CD14-positive monocyte (primary cell): ENCODE measurements around the gene RAX. TPM values are rescaled to one million over a fixed set of nuclear protein-coding genes. Genes with fewer than 3 reads are reported as not detected.
"Not testable (repeated sequence)": the region's sequence is repeated elsewhere in the genome, so short reads cannot be mapped to it uniquely, and the experiment has no call there.

Source experiments
- DNase-seq, 3 donors: peaks; one replicate each; pipeline ENCODE4 v3.0.0-alpha.2; 2011 to 2022
- H2AFZ ChIP-seq: 2 replicates; pipeline ENCODE4 v1.6.0; 2012; ENCODE audit warnings: mild to moderate bottlenecking, low read depth, low read length, inconsistent platforms; ENCODE audit not compliant: insufficient read depth, poor library complexity, severe bottlenecking
- H3K27ac ChIP-seq, 2 donors: 1 replicate in 1 of 2; 2 replicates in 1 of 2; pipeline ENCODE4 v1.5.1; 2012 to 2013; ENCODE audit warnings: low read length in 2 of 2, control low read depth in 1 of 2, inconsistent platforms in 1 of 2, low read depth in 1 of 2, mild to moderate bottlenecking in 1 of 2
- H3K27me3 ChIP-seq, 2 donors: one replicate each; pipeline versions ENCODE4 v1.6.0 to v1.6.1; 2011 to 2013; ENCODE audit warnings: low read length in 2 of 2; ENCODE audit not compliant: control insufficient read depth in 2 of 2, insufficient read depth in 2 of 2
- H3K36me3 ChIP-seq, 2 donors: replicated peaks in 1 of 2; 1 replicate in 1 of 2; 2 replicates in 1 of 2; pipeline versions ENCODE4 v1.5.1 to v1.6.1; 2012 to 2013; ENCODE audit warnings: low read length in 2 of 2, control low read depth in 1 of 2, inconsistent platforms in 1 of 2, mild to moderate bottlenecking in 1 of 2; ENCODE audit not compliant: insufficient read depth in 2 of 2, control insufficient read depth in 1 of 2
- H3K4me1 ChIP-seq, 2 donors: 1 replicate in 1 of 2; 2 replicates in 1 of 2; pipeline versions ENCODE4 v1.5.1 to v1.6.1; 2012 to 2013; ENCODE audit warnings: low read length in 2 of 2, control low read depth in 1 of 2, inconsistent platforms in 1 of 2, mild to moderate bottlenecking in 1 of 2, moderate library complexity in 1 of 2; ENCODE audit not compliant: insufficient read depth in 2 of 2, control insufficient read depth in 1 of 2
- H3K4me2 ChIP-seq: replicated peaks from 2 replicates; pipeline ENCODE3; 2012; ENCODE audit warnings: low read length, moderate library complexity, mild to moderate bottlenecking; ENCODE audit not compliant: poor library complexity, severe bottlenecking; ENCODE audit errors: extremely low read depth
- H3K4me3 ChIP-seq, 3 experiments: fragments of 200-600 bp in 1 of 3; sonication (generic) in 1 of 3; replicated peaks in 1 of 3; 1 replicate in 2 of 3; 2 replicates in 1 of 3; pipeline ENCODE4 v1.5.1; 2011 to 2013; ENCODE audit warnings: low read length in 3 of 3, mild to moderate bottlenecking in 3 of 3, control low read depth in 2 of 3, low read depth in 2 of 3, inconsistent platforms in 1 of 3, moderate library complexity in 1 of 3
- H3K79me2 ChIP-seq: 2 replicates; pipeline ENCODE4 v1.6.0; 2012; ENCODE audit warnings: mild to moderate bottlenecking, control low read depth, inconsistent platforms, low read length, moderate library complexity; ENCODE audit not compliant: insufficient read depth
- H3K9ac ChIP-seq: 2 replicates; pipeline ENCODE4 v1.6.0; 2017; ENCODE audit warnings: low read length, mild to moderate bottlenecking; ENCODE audit not compliant: insufficient read depth, poor library complexity, severe bottlenecking
- H3K9me3 ChIP-seq, 2 donors: replicated peaks in 1 of 2; 1 replicate in 1 of 2; 2 replicates in 1 of 2; pipeline versions ENCODE4 v1.5.1 to v1.6.1; 2012 to 2013; ENCODE audit warnings: low read length in 2 of 2, control low read depth in 1 of 2; ENCODE audit not compliant: control insufficient read depth in 1 of 2, insufficient read depth in 1 of 2
- H4K20me1 ChIP-seq: 2 replicates; pipeline ENCODE4 v1.6.0; 2012; ENCODE audit warnings: mild to moderate bottlenecking, low read length, control low read depth, moderate library complexity; ENCODE audit not compliant: insufficient read depth
- H3K27ac Mint-ChIP-seq, 7 donors: one replicate each; pipeline ENCODE4 v1.8.0; 2020; ENCODE audit warnings: mild to moderate bottlenecking in 7 of 7, mixed read lengths in 7 of 7, moderate library complexity in 6 of 7, inconsistent platforms in 2 of 7
- H3K27me3 Mint-ChIP-seq, 3 donors: one replicate each; pipeline ENCODE4 v1.8.0; 2021 to 2022; ENCODE audit warnings: low read depth in 3 of 3, mild to moderate bottlenecking in 3 of 3, mixed read lengths in 3 of 3, moderate library complexity in 3 of 3, inconsistent platforms in 1 of 3
- H3K36me3 Mint-ChIP-seq, 2 donors: one replicate each; pipeline ENCODE4 v1.8.0; 2020; ENCODE audit warnings: mixed read lengths in 2 of 2, inconsistent platforms in 1 of 2, mild to moderate bottlenecking in 1 of 2
- H3K4me1 Mint-ChIP-seq: one replicate; pipeline ENCODE4 v1.8.0; 2020; ENCODE audit warnings: mild to moderate bottlenecking, mixed read lengths
- H3K4me3 Mint-ChIP-seq, 2 donors: one replicate each; pipeline ENCODE4 v1.8.0; 2020; ENCODE audit warnings: mild to moderate bottlenecking in 2 of 2, mixed read lengths in 2 of 2, moderate library complexity in 1 of 2
- H3K9me3 Mint-ChIP-seq, 7 donors: one replicate each; pipeline ENCODE4 v1.8.0; 2020 to 2022; ENCODE audit warnings: mixed read lengths in 7 of 7, mild to moderate bottlenecking in 6 of 7, moderate library complexity in 6 of 7, inconsistent platforms in 2 of 7
- CTCF ChIP-seq: fragments of 200-600 bp; IDR thresholded peaks from one replicate; pipeline ENCODE4 v1.8.0; 2022; ENCODE audit warnings: antibody characterized with exemption, mild to moderate bottlenecking
- WGBS: methylation state at CpG from one replicate; pipeline ENCODE4 v1.1.5; 2013; ENCODE audit warnings: missing lambda C conversion rate; ENCODE audit not compliant: insufficient coverage; 5-methylcytosine and 5-hydroxymethylcytosine counted together
- intact Hi-C, 2 donors: fragments of 100-400 bp; cut with micrococcal nuclease; formaldehyde crosslinking; loops; one replicate each; pipeline versions ENCODE4 v1.15.0 to v1.15.1; 2023
- polyA plus RNA-seq, 3 donors: library from polyadenylated mRNA; depleted of rRNA in 1 of 3; unstranded in 2 of 3; stranded (reverse) in 1 of 3; fragments of 300-500 nt in 2 of 3; fragments of >200 nt in 1 of 3; fragmentation: Illumina TruSeq in 2 of 3; gene quantifications; 1 replicate in 2 of 3; 2 replicates in 1 of 3; pipeline ENCODE4 v1.2.3, GENCODE V29; 2012 to 2021

The RAX gene
- polyA plus RNA-seq, 3 donors, result not detected

DNA sequence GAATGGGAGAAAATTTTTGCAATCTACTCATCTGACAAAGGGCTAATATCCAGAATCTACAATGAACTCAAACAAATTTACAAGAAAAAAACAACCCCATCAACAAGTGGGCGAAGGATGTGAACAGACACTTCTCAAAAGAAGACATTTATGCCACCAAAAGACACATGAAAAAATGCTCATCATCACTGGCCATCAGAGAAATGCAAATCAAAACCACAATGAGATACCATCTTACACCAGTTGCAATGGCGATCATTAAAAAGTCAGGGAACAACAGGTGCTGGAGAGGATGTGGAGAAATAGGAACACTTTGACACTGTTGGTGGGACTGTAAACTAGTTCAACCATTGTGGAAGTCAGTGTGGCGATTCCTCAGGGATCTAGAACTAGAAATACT is 11.4 kb downstream of the RAX start:
- H3K36me3 ChIP-seq, result not testable (repeated sequence)
- Mint-ChIP-seq H3K4me3 (peak overlapping the region in 1 of 2 donors; percentile 37), H3K27me3 (peaks cover 56 to 66% (median 62%) of the 10 kb centered on the region in 3 donors)

DNA sequence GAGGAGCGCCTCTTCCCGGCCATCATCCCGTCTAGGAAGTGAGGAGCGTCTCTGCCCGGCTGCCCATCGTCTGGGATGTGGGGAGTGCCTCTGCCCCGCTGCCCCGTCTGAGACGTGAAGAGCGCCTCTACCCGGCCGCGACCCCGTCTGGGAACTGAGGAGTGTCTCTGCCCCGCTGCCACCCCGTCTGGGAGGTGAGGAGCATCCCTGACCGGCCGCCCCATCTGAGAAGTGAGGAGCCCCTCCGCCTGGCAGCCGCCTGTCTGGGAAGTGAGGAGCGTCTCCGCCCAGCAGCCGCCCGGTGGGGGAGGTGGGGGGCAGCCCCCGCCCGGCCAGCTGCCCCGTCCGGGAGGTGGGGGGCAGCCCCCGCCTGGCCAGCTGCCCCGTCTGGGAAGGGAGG is 17.8 kb downstream of the RAX start:
- Mint-ChIP-seq H3K9me3 (peaks cover 8 to 20% (median 15%) of the 10 kb centered on the region in 7 donors), H3K27ac (peak overlapping the region in 1 of 7 donors; percentile 58), H3K27me3 (peaks cover 9 to 28% (median 19%) of the 10 kb centered on the region in 3 donors)
- intact Hi-C loops, DNase-seq, H3K9me3 ChIP-seq, H3K4me1 Mint-ChIP-seq, H3K9ac ChIP-seq, H2AFZ ChIP-seq, H3K4me1 ChIP-seq, H3K79me2 ChIP-seq, H4K20me1 ChIP-seq, H3K4me3 ChIP-seq, H3K36me3 ChIP-seq, H3K4me3 Mint-ChIP-seq, H3K27ac ChIP-seq, H3K27me3 ChIP-seq, H3K36me3 Mint-ChIP-seq, H3K4me2 ChIP-seq: not testable (repeated sequence)
- 96% methylated on average over 9 of the region's 30 CpGs for WGBS

More for the DNA sequence above, 11.4 kb downstream of the RAX start:
- H3K4me2 ChIP-seq, H3K4me1 ChIP-seq, intact Hi-C loops, H3K36me3 Mint-ChIP-seq, H3K79me2 ChIP-seq, H4K20me1 ChIP-seq, H3K4me1 Mint-ChIP-seq, H3K4me3 ChIP-seq, H2AFZ ChIP-seq, DNase-seq, H3K27ac ChIP-seq, H3K27ac Mint-ChIP-seq, H3K9ac ChIP-seq: not testable (repeated sequence)
- peaks cover 5 to 31% of the 10 kb centered on the region in 2 donors for H3K9me3 ChIP-seq
- H3K27me3 ChIP-seq, result peaks cover 40 to 43% of the 10 kb centered on the region in 2 donors
- H3K9me3 Mint-ChIP-seq, result peaks cover 2 to 30% (median 24%) of the 10 kb centered on the region in 7 donors
- no CpG with 5 or more reads among the region's 3 CpGs for WGBS

DNA sequence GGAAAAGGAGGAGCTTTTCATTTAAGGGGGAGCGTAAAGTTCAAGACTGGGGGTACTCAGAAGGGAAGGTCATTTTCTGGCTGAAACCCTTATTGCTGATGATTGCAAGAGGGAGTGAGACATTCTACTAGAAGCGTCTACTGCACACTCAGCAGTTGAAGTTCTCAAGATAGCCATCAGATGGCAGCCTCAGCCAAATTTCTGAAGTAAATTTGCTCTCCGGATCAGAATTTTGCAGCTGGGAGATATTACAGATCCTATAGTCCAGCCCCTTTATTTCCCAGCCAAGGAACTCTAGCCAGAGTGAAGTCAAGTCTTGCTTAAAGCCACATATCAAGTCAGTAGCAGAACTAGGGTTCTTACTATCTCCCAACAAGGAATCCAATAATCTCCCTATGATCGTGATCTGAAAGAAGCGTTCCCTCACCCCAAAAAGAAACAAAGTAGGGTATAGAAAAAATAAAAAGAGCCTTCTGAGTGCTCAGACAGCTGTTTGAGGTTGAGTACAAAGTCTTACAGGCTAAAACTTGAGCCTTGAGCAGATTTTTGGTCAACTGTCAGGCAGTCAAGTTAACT is 24.0 kb downstream of the RAX start:
- Mint-ChIP-seq H3K9me3 (no peaks in the 10 kb centered on the region), H3K4me3 (no peak overlapping the region), H3K36me3 (no peaks in the 10 kb centered on the region), H3K4me1 (no peaks in the 10 kb centered on the region), H3K27me3 (peaks cover 17 to 35% (median 19%) of the 10 kb centered on the region in 3 donors), H3K27ac (no peak overlapping the region)
- peak; percentile 34 for TF ChIP-seq CTCF
- no peaks in the 10 kb centered on the region for H4K20me1 ChIP-seq
- no peaks in the 10 kb centered on the region for H3K9me3 ChIP-seq
- H3K4me1 ChIP-seq, result no peaks in the 10 kb centered on the region
- intact Hi-C loops, result no loop called here
- H3K27ac ChIP-seq, result no peak overlapping the region
- no peak overlapping the region for H3K4me3 ChIP-seq
- H3K9ac ChIP-seq, result no peak overlapping the region
- 14% methylated on average over 3 of the region's 5 CpGs for WGBS
- no peak overlapping the region for H2AFZ ChIP-seq
- H3K4me2 ChIP-seq, result no peak overlapping the region
- no peaks in the 10 kb centered on the region for H3K79me2 ChIP-seq
- peaks cover 6 to 8% of the 10 kb centered on the region in 2 donors for H3K27me3 ChIP-seq
- DNase-seq, result no peak
- H3K36me3 ChIP-seq, result no peaks in the 10 kb centered on the region
